Measurements from ENCODE around the gene UQCR11.
"Not testable (repeated sequence)": the region's sequence is repeated elsewhere in the genome, so short reads cannot be mapped to it uniquely, and the experiment has no call there.

The UQCR11 gene

GRCh38 chr19:1605236-1606137 is at the start of gene UQCR11:
TSS of gene UQCR11 (minus strand) at chr19:1605462. CDS start at chr19:1605409, 53 bp downstream.
- DNase-seq: peak; percentile 66 to 97 (median 93)

DNA sequence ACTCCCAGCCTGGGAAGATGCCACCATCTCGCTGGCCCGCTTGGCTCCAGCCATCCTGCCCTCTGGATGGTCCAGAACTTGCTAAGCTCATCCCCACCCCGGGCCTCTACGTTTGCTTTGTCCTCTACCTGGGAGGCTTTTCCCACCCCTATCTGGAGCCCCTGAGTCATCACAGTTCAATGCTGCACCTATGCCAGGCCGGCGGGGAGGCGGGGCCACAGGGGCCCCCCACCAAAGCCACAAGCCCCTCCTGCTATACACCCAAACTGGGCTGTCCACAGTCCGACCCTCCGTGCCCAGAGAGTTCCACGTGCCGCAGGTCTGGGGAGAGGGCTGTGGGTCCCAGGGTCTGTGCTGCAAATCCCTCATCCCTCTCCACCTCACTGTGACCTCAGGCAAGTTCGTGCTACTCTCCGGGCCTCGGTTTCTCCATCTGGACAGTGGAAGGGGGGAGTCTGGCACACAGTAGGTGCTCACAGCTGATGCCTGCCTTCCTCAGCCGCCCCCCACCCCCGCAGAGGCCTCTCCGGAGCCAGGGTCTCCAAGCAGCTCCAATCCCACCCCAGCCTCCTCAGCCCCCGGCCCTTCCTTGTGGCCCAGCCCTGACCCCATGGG is 49.0 kb upstream of the UQCR11 start:
- no peak for DNase-seq

- no peak for DNase-seq
Observed at GRCh38 chr19:1653300-1653628, 48.0 kb upstream of the UQCR11 start.

GRCh38 chr19:1652471-1653299 is 47.4 kb upstream of the UQCR11 start, which contains the start of gene TCF3:
TSS of gene TCF3 (minus strand) at chr19:1652615. CDS start at chr19:1650248, 2,367 bp downstream.
- DNase-seq: peak; percentile 66 to 99 (median 96)

DNA sequence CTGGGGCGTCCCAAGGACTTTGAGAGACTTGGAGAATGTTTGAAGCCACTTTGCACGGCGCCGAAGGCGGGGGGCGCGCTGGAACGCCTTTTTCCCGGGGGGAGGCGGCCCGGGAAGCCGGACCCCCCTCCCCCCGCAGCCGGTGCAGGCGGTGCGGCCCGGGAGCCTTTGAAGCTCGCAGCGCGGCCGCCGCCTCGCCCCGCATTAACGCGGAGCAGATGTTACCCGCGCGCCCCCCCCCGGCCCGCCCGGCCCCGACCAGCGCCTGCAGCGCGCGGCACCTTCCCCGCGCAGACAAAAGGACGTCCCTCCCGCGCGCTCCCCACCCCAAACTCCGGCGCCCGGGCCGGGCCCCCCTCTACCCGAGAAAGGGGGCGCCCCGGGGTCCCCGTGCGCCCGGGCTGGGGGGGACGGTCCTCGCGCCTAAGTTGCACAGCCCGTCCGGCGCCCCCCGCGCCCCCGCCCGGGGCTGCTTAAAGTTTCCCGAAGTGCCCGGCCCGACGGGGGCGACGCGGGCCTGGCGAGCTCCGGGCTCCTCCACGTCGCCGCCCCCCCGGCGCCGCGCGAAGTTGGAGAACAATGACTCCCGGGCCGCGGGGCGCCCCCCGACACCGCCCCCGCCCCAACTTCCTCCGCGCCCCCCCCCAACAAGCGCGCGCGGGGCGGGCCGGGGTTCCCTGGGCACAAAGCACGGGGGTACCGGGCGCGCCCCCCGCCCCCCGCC is 46.5 kb upstream of the UQCR11 start:
- DNase-seq: peak in 3 of 56 donors; percentile 36 to 57 (median 41)

- peak in 2 of 56 donors; percentile 5 to 15 for DNase-seq
Observed at GRCh38 chr19:1650650-1651567, 45.6 kb upstream of the UQCR11 start.

DNA sequence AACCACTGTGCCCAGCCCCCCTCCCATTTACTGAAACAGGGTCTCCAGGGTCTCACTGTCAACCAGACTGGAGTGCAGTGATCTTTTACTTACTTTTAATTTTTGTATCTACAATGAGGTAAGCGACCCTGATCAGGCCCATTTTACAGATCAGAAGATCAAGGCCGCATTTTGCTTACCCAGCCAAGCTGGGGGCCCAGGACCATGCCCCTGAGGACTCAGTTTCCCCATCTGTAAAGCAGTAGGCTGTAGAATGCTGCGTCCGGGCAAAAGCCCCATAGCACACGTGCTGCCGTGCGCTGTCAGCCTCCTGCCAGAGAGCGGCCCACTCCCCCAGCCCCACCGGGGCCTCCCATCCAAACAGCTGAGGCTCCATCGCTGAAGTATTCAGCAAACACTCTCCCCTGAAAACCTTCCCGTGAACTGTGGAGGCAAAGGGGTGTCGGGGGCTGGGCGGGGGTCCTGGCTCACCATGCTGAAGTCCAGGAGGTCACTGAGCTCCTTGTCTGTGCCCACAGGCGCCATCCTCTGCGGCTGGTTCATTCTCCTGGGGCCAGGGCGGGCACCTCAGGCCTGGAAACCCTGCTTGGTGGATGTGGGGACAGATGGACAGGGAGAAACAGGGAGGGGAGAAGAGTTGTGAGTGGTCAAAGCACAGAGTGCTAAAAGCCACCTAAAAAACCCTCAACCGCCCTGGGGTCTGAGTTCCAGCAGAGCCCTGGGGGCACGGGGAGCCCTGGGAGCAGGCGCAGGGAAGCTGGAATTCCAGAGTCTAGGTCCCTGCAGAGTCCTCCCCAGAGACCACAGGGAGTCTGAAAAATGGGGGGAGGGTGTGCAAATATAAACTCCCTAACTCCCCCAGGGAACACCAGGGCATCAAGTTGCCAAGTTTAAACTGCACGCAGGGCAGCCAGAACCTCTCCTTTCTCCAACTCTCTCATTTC is 44.7 kb upstream of the UQCR11 start:
- DNase-seq: no peak

DNA sequence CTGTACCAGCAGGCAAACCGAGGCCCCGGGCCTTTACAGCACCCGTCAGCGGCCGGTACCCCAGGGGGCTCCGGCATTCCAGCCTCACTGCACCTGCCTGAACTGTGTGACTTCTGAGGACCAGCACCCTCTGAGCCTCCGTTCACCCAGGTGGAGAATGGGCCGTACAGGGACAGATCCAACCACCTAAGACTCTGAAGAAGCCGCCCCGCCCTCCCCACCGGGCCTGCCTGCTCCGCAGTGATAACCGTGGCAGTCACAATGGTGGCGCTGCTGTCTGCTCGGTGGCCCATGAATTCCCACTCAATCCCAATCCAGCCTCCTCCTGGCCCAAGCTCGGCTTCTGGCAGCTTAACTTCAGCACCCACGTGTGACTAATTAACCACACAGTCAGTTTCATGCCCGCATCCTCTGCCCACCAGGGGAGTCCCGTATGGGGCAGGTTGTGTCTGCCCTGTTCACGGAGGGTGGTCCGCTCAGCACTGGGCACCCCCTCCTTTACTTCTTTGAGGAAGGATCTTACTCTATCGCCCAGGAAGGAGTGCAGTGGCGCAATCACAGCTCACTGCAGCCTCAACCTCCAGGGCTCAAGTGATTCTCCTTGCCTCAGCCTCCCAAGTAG is 43.8 kb upstream of the UQCR11 start:
- DNase-seq: no peak

DNA sequence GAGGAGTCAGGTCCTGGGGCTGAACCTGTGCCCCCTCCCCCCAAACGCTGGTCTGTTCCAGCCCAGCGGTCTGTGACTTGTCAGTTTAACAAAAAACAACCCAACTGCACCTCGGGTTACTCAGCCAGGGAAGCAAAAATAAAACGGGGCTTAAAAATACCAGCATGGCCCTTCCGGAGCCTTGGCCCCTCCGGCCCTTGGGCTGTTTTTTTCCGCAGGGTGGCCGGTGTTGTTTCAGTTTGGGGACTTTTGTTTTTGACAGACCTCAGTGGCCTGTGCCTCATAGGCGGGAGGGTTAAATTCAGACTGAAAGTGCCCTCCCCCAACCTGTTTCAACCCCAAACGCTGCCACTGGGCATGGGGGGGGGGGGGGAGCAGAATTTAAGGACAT is 43.2 kb upstream of the UQCR11 start:
- no peak for DNase-seq

DNA sequence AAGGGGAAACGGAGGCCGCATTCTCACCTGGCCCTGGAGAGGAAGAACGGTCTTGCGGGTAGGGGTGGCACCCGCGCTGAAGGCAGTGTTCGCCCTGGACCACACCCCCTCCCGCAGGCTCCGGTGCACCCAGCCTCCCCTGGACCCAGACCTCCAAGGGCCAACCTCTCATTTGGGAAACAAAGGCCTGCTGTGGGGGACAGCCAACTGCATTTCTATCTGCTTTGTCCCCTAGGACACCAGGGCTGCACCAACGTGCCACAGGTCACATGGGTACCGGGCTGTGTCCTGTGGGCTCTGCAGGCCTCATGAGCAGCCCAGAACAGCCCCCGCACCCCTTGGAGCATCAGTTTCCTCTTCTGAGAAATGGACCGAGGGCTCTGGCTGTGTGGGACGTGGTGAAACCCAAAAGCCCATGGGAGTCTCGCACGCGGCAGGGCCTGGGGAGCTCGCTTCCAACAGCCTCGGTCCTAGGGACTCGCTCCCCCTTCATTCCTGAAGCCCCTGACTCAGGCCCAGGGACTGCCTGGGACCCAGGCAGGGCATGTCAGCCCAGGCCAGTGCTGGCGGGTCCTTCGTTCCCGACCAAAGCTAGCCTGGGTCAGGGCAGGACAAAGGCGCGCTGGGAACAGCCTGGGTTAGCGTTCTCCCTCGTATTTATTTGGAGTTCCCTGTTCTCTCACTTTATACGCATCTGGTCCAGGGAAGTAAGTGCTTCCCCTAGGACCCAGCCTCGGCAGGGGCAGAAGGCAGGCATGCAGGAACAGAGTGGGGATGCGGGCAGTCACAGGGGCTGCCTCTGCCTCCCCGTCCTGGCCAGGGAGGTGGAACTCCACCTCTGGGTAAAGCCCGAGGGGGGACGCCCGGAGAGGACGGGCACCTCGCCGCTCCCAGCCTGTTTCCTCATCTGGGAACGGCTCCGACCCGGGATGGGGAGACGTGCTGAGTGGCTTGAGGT is 42.5 kb upstream of the UQCR11 start:
- no peak for DNase-seq

DNA sequence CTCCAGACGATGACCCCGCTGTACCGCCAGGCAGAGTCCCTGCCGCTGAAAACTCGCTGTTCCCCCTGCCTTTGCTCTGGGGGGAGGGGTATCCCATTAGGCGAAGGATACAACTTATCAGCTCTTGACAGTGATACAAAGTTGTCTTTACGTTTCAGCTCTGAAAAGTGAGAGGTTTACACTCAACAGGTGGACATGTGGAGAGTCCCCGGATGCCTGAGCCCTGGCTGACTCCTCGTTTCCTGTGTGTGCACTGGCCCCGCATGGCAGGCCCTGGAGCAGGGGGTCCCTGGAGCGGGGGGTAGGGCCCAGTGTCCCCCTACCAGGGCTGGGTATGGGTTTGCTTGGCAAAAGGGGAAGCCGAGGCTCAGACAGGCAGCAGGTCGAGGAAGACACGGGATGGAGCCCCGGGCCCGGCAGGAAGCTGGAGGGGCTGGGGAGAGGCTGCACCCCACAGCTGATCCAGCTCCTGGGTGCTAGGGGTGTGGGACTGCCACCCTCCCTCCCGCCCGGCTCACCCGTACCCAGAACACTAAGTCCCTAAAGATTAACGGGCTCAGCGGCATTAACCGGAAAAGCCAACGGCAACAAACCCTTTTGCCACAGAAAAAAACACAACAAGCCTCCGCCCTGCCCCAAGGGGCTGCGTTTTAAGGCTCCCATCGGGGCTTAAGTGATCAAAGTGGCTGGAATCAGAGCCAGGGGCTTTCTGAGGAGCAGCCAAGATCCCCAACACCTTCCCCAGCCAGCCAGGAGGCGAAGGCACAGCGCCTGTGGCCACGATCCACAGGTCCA is 41.6 kb upstream of the UQCR11 start:
- no peak for DNase-seq

DNA sequence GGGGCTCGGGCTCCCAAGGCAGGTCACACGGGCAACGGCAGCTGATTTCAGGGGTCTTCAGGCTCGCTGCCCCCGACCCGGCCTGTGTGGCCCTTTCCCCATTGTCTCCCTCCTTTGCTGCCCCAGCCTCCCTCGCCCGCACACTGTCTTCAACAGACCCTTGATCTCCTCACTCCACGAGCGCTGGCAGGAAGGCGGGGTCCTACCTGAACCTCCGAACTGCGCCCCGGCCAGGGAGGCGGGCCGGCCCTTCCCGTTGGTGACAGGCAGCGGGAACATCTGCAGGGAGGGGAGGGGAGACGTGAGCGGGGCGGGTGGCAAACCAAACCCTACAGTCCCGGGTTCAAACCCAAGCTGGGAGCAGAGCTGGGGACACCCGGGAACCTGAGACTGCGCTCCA is 40.9 kb upstream of the UQCR11 start:
- no peak for DNase-seq

- DNase-seq: no peak
Observed at GRCh38 chr19:1645299-1645698, 40.0 kb upstream of the UQCR11 start.

DNA sequence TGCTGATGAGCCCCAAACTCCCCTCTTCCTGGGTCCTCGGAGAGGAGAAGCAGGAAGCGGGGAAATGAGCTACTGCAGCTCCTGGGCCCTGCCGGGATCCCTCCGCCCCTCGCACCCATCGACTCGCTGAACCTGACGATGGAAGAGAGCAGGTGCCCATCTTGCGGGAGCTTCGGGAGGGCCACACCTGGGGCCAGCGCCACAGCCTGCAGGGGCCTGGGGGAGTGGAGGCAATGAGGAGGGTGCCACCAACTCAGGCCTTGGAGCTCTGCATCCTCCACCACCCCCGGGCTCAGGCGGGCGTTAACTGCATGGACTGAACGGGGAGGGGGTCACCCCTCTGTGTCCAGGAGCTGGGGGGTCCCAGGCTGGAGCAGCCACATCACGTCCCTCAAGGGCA is 38.8 kb upstream of the UQCR11 start:
- no peak for DNase-seq

DNA sequence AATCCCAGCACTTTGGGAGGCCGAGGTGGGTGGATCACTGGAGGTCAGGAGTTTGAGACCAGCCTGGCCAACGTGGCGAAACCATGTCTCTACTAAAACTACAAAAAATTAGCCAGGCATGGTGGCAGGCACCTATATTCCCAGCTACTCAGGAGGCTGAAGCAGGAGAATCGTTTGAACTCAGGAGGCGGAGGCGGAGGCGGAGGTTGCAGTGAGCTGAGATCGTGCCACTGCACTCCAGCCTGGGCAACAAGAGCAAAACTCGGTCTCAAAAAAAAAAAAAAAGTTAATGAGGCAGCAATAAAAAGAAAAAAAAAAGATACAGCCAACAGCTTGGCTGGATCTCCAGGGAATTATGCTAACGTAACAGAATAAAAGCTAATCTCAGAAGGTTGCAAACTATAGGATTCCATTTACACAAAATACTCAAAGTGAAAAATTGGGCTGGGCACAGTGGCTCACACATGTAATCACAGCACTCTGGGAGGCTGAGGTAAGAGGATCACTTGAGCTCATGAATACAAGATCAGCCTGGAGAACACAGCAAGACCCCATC is 35.7 kb upstream of the UQCR11 start:
- not testable (repeated sequence) for DNase-seq

All from amygdala (tissue), 56 donors.